Hepatocyte (in vitro differentiated cells): ENCODE data around the gene SMARCD3. TPM values are rescaled to one million over a fixed set of nuclear protein-coding genes. Genes with fewer than 3 reads are reported as not detected.

Experiments used
- DNase-seq: peaks from one replicate; pipeline ENCODE4 v3.0.0-alpha.2; 2016; ENCODE audit warnings: low spot score
- H2AFZ ChIP-seq: fragments of 200-600 bp; sonication (generic); 2 replicates; pipeline ENCODE4 v1.6.0; 2016; ENCODE audit warnings: antibody characterized with exemption, mild to moderate bottlenecking
- H3K27ac ChIP-seq: fragments of 200-600 bp; sonication (generic); 2 replicates; pipeline ENCODE4 v1.5.1; 2016; ENCODE audit warnings: mild to moderate bottlenecking
- H3K27me3 ChIP-seq: fragments of 200-600 bp; sonication (generic); 2 replicates; pipeline ENCODE4 v1.6.1; 2016
- H3K36me3 ChIP-seq: fragments of 200-600 bp; sonication (generic); replicated peaks from 2 replicates; pipeline ENCODE4 v1.5.1; 2016; ENCODE audit warnings: low read depth; ENCODE audit not compliant: insufficient read depth
- H3K4me1 ChIP-seq: fragments of 200-600 bp; sonication (generic); 2 replicates; pipeline ENCODE4 v1.5.1; 2016; ENCODE audit warnings: mild to moderate bottlenecking, moderate library complexity; ENCODE audit not compliant: insufficient read depth
- H3K4me2 ChIP-seq: fragments of 200-600 bp; sonication (generic); 2 replicates; pipeline ENCODE4 v1.6.0; 2016
- H3K4me3 ChIP-seq: fragments of 200-600 bp; sonication (generic); 2 replicates; pipeline ENCODE4 v1.5.1; 2016; ENCODE audit warnings: mild to moderate bottlenecking
- H3K79me2 ChIP-seq: fragments of 200-600 bp; sonication (generic); 2 replicates; pipeline ENCODE4 v1.6.0; 2017; ENCODE audit warnings: mild to moderate bottlenecking
- H3K9me2 ChIP-seq: fragments of 200-600 bp; sonication (generic); replicated peaks from 2 replicates; pipeline ENCODE4 v1.6.0; 2017; ENCODE audit warnings: mild to moderate bottlenecking; ENCODE audit not compliant: insufficient read depth
- H3K9me3 ChIP-seq: fragments of 200-600 bp; sonication (generic); 2 replicates; pipeline ENCODE4 v1.5.1; 2016; ENCODE audit warnings: low read depth, mild to moderate bottlenecking
- H4K20me1 ChIP-seq: fragments of 200-600 bp; sonication (generic); 2 replicates; pipeline ENCODE4 v1.6.0; 2016; ENCODE audit warnings: mild to moderate bottlenecking; ENCODE audit not compliant: insufficient read depth, poor library complexity, severe bottlenecking
- CTCF ChIP-seq: fragments of 200-600 bp; sonication (generic); IDR thresholded peaks from 2 replicates; pipeline ENCODE4 v1.5.1; 2016; ENCODE audit warnings: antibody characterized with exemption, mild to moderate bottlenecking; ENCODE audit not compliant: poor library complexity
- EZH2 ChIP-seq: fragments of 200-600 bp; sonication (generic); IDR thresholded peaks from 2 replicates; pipeline ENCODE4 v1.6.1; 2016; ENCODE audit warnings: antibody characterized with exemption, mild to moderate bottlenecking, borderline replicate concordance
- EZH2phosphoT487 ChIP-seq: fragments of 200-600 bp; sonication (generic); IDR thresholded peaks from one replicate; pipeline ENCODE4 v1.6.1; 2018; ENCODE audit warnings: antibody characterized with exemption, mild to moderate bottlenecking, low read depth, moderate library complexity; ENCODE audit not compliant: unreplicated experiment, severe bottlenecking
- WGBS: methylation state at CpG from one replicate; pipeline ENCODE4 v1.1.6; 2016; ENCODE audit warnings: low lambda C conversion rate; ENCODE audit errors: missing lambda C conversion rate; 5-methylcytosine and 5-hydroxymethylcytosine counted together
- polyA plus RNA-seq: library from polyadenylated mRNA; unstranded; fragments of >200 nt; fragmentation: Nextera tagmentation; extraction: Ambion mirVana; gene quantifications from 2 replicates; pipeline ENCODE4 v1.2.1, GENCODE V29; 2016
- total RNA-seq: library from RNA; depleted of rRNA; stranded (reverse); fragments of >200 nt; gene quantifications from 2 replicates; pipeline ENCODE4 v1.2.3, GENCODE V29; 2014

SMARCD3 gene
- total and polyA plus RNA-seq, 2 experiments from 2014 or later = 42.4 to 73.1 TPM

GRCh38 chr7:151206914-151207313 lies 41.6 kb downstream of the SMARCD3 start:
- Histone ChIP-seq H3K9me3 (no peaks in the 10 kb centered on the region), H3K36me3 (no peaks in the 10 kb centered on the region), H4K20me1 (no peaks in the 10 kb centered on the region), H3K9me2 (no peaks in the 10 kb centered on the region), H3K4me3 (no peak overlapping the region), H3K27ac (no peak overlapping the region), H3K27me3 (no peaks in the 10 kb centered on the region), H2AFZ (no peak overlapping the region), H3K4me2 (no peak overlapping the region), H3K4me1 (no peaks in the 10 kb centered on the region), H3K79me2 (no peaks in the 10 kb centered on the region)
- DNase-seq = no peak
- WGBS = 70% methylated on average over 9 of the region's 9 CpGs
- TF ChIP-seq EZH2phosphoT487 (no peak), EZH2 (no peak)

- DNase-seq = no peak
- Histone ChIP-seq H3K4me3 (no peak overlapping the region), H2AFZ (no peak overlapping the region), H3K9me3 (no peaks in the 10 kb centered on the region), H3K4me1 (no peaks in the 10 kb centered on the region), H3K27ac (no peak overlapping the region), H3K9me2 (no peaks in the 10 kb centered on the region), H3K79me2 (no peaks in the 10 kb centered on the region), H3K4me2 (no peak overlapping the region), H3K36me3 (no peaks in the 10 kb centered on the region), H4K20me1 (no peaks in the 10 kb centered on the region), H3K27me3 (no peaks in the 10 kb centered on the region)
- 82% methylated on average over 6 of the region's 6 CpGs for WGBS
- TF ChIP-seq EZH2 (no peak), EZH2phosphoT487 (no peak)
Measured at GRCh38 chr7:151205730-151206129, 42.8 kb downstream of the SMARCD3 start.

GRCh38 chr7:151204383-151205032 lies 44.0 kb downstream of the SMARCD3 start:
- no peaks in the 10 kb centered on the region for H3K36me3 ChIP-seq
- H3K9me3 ChIP-seq = no peaks in the 10 kb centered on the region
- H3K4me2 ChIP-seq = no peak overlapping the region
- H3K4me1 ChIP-seq = no peaks in the 10 kb centered on the region
- H3K9me2 ChIP-seq = no peaks in the 10 kb centered on the region
- no peak overlapping the region for H3K27ac ChIP-seq
- H3K4me3 ChIP-seq = no peak overlapping the region
- no peak overlapping the region for H2AFZ ChIP-seq
- WGBS = 91% methylated on average over 40 of the region's 48 CpGs
- H3K27me3 ChIP-seq = no peaks in the 10 kb centered on the region
- no peak for TF ChIP-seq EZH2phosphoT487
- no peak for TF ChIP-seq CTCF
- no peak for TF ChIP-seq EZH2
- no peaks in the 10 kb centered on the region for H3K79me2 ChIP-seq
- no peaks in the 10 kb centered on the region for H4K20me1 ChIP-seq
- no peak for DNase-seq

- Histone ChIP-seq H3K9me2 (no peaks in the 10 kb centered on the region), H3K4me1 (no peaks in the 10 kb centered on the region), H3K4me2 (no peak overlapping the region), H2AFZ (no peak overlapping the region), H3K36me3 (no peaks in the 10 kb centered on the region), H3K27ac (no peak overlapping the region), H3K79me2 (no peaks in the 10 kb centered on the region), H4K20me1 (no peaks in the 10 kb centered on the region), H3K9me3 (no peaks in the 10 kb centered on the region), H3K4me3 (no peak overlapping the region), H3K27me3 (no peaks in the 10 kb centered on the region)
- TF ChIP-seq EZH2 (no peak), CTCF (no peak), EZH2phosphoT487 (no peak)
- no peak for DNase-seq
- 93% methylated on average over 9 of the region's 9 CpGs for WGBS
Measured at GRCh38 chr7:151202836-151203235, 45.7 kb downstream of the SMARCD3 start.
